Mesenchymal stem cell (in vitro differentiated cells and primary cell): Measurements from ENCODE around the gene CLN3.

Source experiments
- DNase-seq: peaks from one replicate; pipeline ENCODE4 v3.0.0-alpha.2; 2013
- H2AFZ ChIP-seq: one replicate; pipeline ENCODE4 v1.6.1; 2013; ENCODE audit warnings: low read depth, mild to moderate bottlenecking, control low read depth, inconsistent platforms, low read length, moderate library complexity
- H2AK5ac ChIP-seq: 2 replicates; pipeline ENCODE4 v1.6.1; 2013; ENCODE audit warnings: low read length, moderate library complexity, mild to moderate bottlenecking, inconsistent platforms; ENCODE audit not compliant: severe bottlenecking
- H2BK120ac ChIP-seq: one replicate; pipeline ENCODE4 v1.6.1; 2013; ENCODE audit warnings: low read depth, mild to moderate bottlenecking, inconsistent platforms, low read length, moderate library complexity
- H2BK12ac ChIP-seq, 2 experiments: one replicate each; pipeline ENCODE4 v1.6.1; 2013; ENCODE audit warnings: inconsistent platforms in 2 of 2, low read length in 2 of 2, mild to moderate bottlenecking in 2 of 2, moderate library complexity in 2 of 2, control low read depth in 1 of 2
- H2BK15ac ChIP-seq: one replicate; pipeline ENCODE4 v1.6.1; 2013; ENCODE audit warnings: mild to moderate bottlenecking, low read depth, inconsistent platforms; ENCODE audit not compliant: poor library complexity, severe bottlenecking
- H2BK5ac ChIP-seq: 2 replicates; pipeline ENCODE4 v1.6.1; 2013; ENCODE audit warnings: low read depth, mild to moderate bottlenecking, low read length, control low read depth, inconsistent platforms; ENCODE audit not compliant: poor library complexity, severe bottlenecking
- H3K14ac ChIP-seq, 2 experiments: one replicate each; pipeline ENCODE4 v1.6.1; 2013; ENCODE audit warnings: inconsistent platforms in 2 of 2, low read length in 2 of 2, control low read depth in 1 of 2, mild to moderate bottlenecking in 1 of 2, moderate library complexity in 1 of 2
- H3K18ac ChIP-seq, 2 experiments: one replicate each; pipeline ENCODE4 v1.6.1; 2013; ENCODE audit warnings: inconsistent platforms in 2 of 2, low read length in 2 of 2, control low read depth in 1 of 2, low read depth in 1 of 2, mild to moderate bottlenecking in 1 of 2
- H3K23ac ChIP-seq, 2 experiments: one replicate each; pipeline ENCODE4 v1.6.1; 2013; ENCODE audit warnings: inconsistent platforms in 2 of 2, low read length in 2 of 2, mild to moderate bottlenecking in 2 of 2, moderate library complexity in 2 of 2, control low read depth in 1 of 2
- H3K27ac ChIP-seq: 2 replicates; pipeline ENCODE4 v1.5.1; 2013; ENCODE audit warnings: mild to moderate bottlenecking, moderate library complexity, low read length, control low read depth, inconsistent platforms; ENCODE audit not compliant: poor library complexity, severe bottlenecking
- H3K27me3 ChIP-seq, 2 experiments: 2 replicates each; pipeline versions ENCODE4 v1.6.1 to v1.7.0; 2013; ENCODE audit warnings: low read length in 2 of 2, mild to moderate bottlenecking in 2 of 2, moderate library complexity in 2 of 2, control low read depth in 1 of 2, inconsistent platforms in 1 of 2; ENCODE audit not compliant: control insufficient read depth in 1 of 2, insufficient read depth in 1 of 2
- H3K36me3 ChIP-seq, 2 experiments: 2 replicates each; pipeline versions ENCODE4 v1.6.1 to v1.7.0; 2013; ENCODE audit warnings: low read length in 2 of 2, control low read depth in 1 of 2, inconsistent platforms in 1 of 2, low read depth in 1 of 2, mild to moderate bottlenecking in 1 of 2; ENCODE audit not compliant: insufficient read depth in 2 of 2, control insufficient read depth in 1 of 2
- H3K4ac ChIP-seq, 2 experiments: one replicate each; pipeline ENCODE4 v1.6.1; 2013; ENCODE audit warnings: inconsistent platforms in 2 of 2, low read length in 2 of 2, mild to moderate bottlenecking in 2 of 2, moderate library complexity in 2 of 2, control low read depth in 1 of 2, low read depth in 1 of 2
- H3K4me1 ChIP-seq: 2 replicates; pipeline ENCODE4 v1.6.1; 2013; ENCODE audit warnings: low read depth, low read length, control low read depth; ENCODE audit not compliant: control insufficient read depth, insufficient read depth
- H3K4me2 ChIP-seq: 2 replicates; pipeline ENCODE4 v1.6.1; 2013; ENCODE audit warnings: low read length, mild to moderate bottlenecking, inconsistent platforms; ENCODE audit not compliant: poor library complexity, severe bottlenecking
- H3K4me3 ChIP-seq, 2 experiments: 2 replicates each; pipeline versions ENCODE4 v1.5.1 to v1.7.0; 2013; ENCODE audit warnings: low read length in 2 of 2, mild to moderate bottlenecking in 2 of 2, control low read depth in 1 of 2, low read depth in 1 of 2; ENCODE audit not compliant: insufficient read depth in 1 of 2
- H3K79me1 ChIP-seq: replicated peaks from 2 replicates; pipeline ENCODE4 v1.6.1; 2013; ENCODE audit warnings: mild to moderate bottlenecking, control low read depth, low read length, inconsistent platforms; ENCODE audit not compliant: poor library complexity, severe bottlenecking
- H3K9ac ChIP-seq: 2 replicates; pipeline ENCODE4 v1.7.0; 2013; ENCODE audit warnings: mild to moderate bottlenecking, low read length, moderate library complexity
- H3K9me3 ChIP-seq: 2 replicates; pipeline ENCODE4 v1.7.0; 2013; ENCODE audit warnings: mild to moderate bottlenecking, low read length; ENCODE audit not compliant: control insufficient read depth
- H4K8ac ChIP-seq: one replicate; pipeline ENCODE4 v1.6.1; 2013; ENCODE audit warnings: inconsistent platforms, mild to moderate bottlenecking, low read length, moderate library complexity
- H4K91ac ChIP-seq: one replicate; pipeline ENCODE4 v1.6.1; 2013; ENCODE audit warnings: mild to moderate bottlenecking, low read length, inconsistent platforms
- WGBS: methylation state at CpG from one replicate; pipeline ENCODE4 v1.1.7; 2013; ENCODE audit warnings: mixed read lengths; 5-methylcytosine and 5-hydroxymethylcytosine counted together

The CLN3 gene

GRCh38 chr16:28522792-28523191 lies 30.9 kb upstream of the CLN3 start:
- Histone ChIP-seq H2BK120ac (no peak overlapping the region), H4K91ac (no peak overlapping the region), H3K4me2 (no peak overlapping the region), H2BK15ac (no peak overlapping the region), H3K4ac (no peak overlapping the region), H3K27me3 (peaks cover 0 to 4% of the 10 kb centered on the region in 2 experiments), H2BK5ac (no peak overlapping the region), H2BK12ac (no peak overlapping the region), H3K9me3 (no peaks in the 10 kb centered on the region), H3K79me1 (no peaks in the 10 kb centered on the region), H3K9ac (no peak overlapping the region), H3K27ac (no peak overlapping the region), H2AFZ (no peak overlapping the region), H3K23ac (no peak overlapping the region), H3K4me3 (no peak overlapping the region), H2AK5ac (no peak overlapping the region), H4K8ac (no peak overlapping the region), H3K4me1 (peaks cover 1% of the 10 kb centered on the region), H3K36me3 (no peaks in the 10 kb centered on the region), H3K18ac (no peak overlapping the region), H3K14ac (no peak overlapping the region)
- no peak for DNase-seq
- WGBS, result 83% methylated on average over 11 of the region's 11 CpGs

- H3K4me3 ChIP-seq, result no peak overlapping the region
- peaks cover 0 to 4% of the 10 kb centered on the region in 2 experiments for H3K27me3 ChIP-seq
- H3K9ac ChIP-seq, result no peak overlapping the region
- H3K79me1 ChIP-seq, result no peaks in the 10 kb centered on the region
- no peak overlapping the region for H2BK12ac ChIP-seq
- no peak overlapping the region for H3K18ac ChIP-seq
- no peak overlapping the region for H3K27ac ChIP-seq
- no peak for DNase-seq
- H2AK5ac ChIP-seq, result no peak overlapping the region
- no peak overlapping the region for H3K14ac ChIP-seq
- no peak overlapping the region for H4K8ac ChIP-seq
- H2BK120ac ChIP-seq, result no peak overlapping the region
- H2BK15ac ChIP-seq, result no peak overlapping the region
- H3K23ac ChIP-seq, result no peak overlapping the region
- no peaks in the 10 kb centered on the region for H3K36me3 ChIP-seq
- H3K4me2 ChIP-seq, result no peak overlapping the region
- no peaks in the 10 kb centered on the region for H3K9me3 ChIP-seq
- H2AFZ ChIP-seq, result no peak overlapping the region
- H2BK5ac ChIP-seq, result no peak overlapping the region
- 93% methylated on average over 6 of the region's 6 CpGs for WGBS
- H4K91ac ChIP-seq, result no peak overlapping the region
- no peak overlapping the region for H3K4ac ChIP-seq
- peaks cover 1% of the 10 kb centered on the region for H3K4me1 ChIP-seq
Measured at GRCh38 chr16:28521436-28521835, 29.6 kb upstream of the CLN3 start.

GRCh38 chr16:28520672-28521071 lies 28.8 kb upstream of the CLN3 start:
- Histone ChIP-seq H3K18ac (no peak overlapping the region), H3K4me2 (no peak overlapping the region), H3K14ac (no peak overlapping the region), H4K8ac (no peak overlapping the region), H4K91ac (no peak overlapping the region), H3K9me3 (no peaks in the 10 kb centered on the region), H3K36me3 (no peaks in the 10 kb centered on the region), H2BK120ac (no peak overlapping the region), H3K79me1 (no peaks in the 10 kb centered on the region), H2AFZ (no peak overlapping the region), H3K4me3 (no peak overlapping the region), H3K4me1 (peaks cover 1% of the 10 kb centered on the region), H2BK5ac (no peak overlapping the region), H3K4ac (no peak overlapping the region), H3K27ac (no peak overlapping the region), H3K27me3 (peaks cover 0 to 4% of the 10 kb centered on the region in 2 experiments), H2BK15ac (no peak overlapping the region), H3K23ac (no peak overlapping the region), H3K9ac (no peak overlapping the region), H2AK5ac (no peak overlapping the region), H2BK12ac (no peak overlapping the region)
- WGBS, result 77% methylated on average over 7 of the region's 7 CpGs
- DNase-seq, result no peak

- Histone ChIP-seq H3K9ac (no peak overlapping the region), H2AFZ (no peak overlapping the region), H3K4ac (no peak overlapping the region), H2AK5ac (no peak overlapping the region), H3K14ac (peak overlapping the region in 1 of 2 experiments; percentile 28), H3K4me3 (no peak overlapping the region), H4K91ac (no peak overlapping the region), H2BK15ac (no peak overlapping the region), H3K18ac (peak overlapping the region in 1 of 2 experiments; percentile 8), H2BK12ac (no peak overlapping the region), H3K36me3 (no peaks in the 10 kb centered on the region), H4K8ac (no peak overlapping the region), H3K27ac (no peak overlapping the region), H3K79me1 (no peaks in the 10 kb centered on the region), H3K4me2 (no peak overlapping the region), H3K23ac (peak overlapping the region in 1 of 2 experiments; percentile 67), H3K9me3 (no peaks in the 10 kb centered on the region), H2BK120ac (no peak overlapping the region), H2BK5ac (no peak overlapping the region), H3K4me1 (no peaks in the 10 kb centered on the region), H3K27me3 (no peaks in the 10 kb centered on the region)
- DNase-seq, result no peak
- 86% methylated on average over 7 of the region's 7 CpGs for WGBS
Measured at GRCh38 chr16:28514246-28514645, 22.4 kb upstream of the CLN3 start.
